ENCODE data around the gene PCDHA1. TPM values are rescaled to one million over a fixed set of nuclear protein-coding genes. Genes with fewer than 3 reads are reported as not detected.

Gene PCDHA1
- total RNA-seq, 1 donor: not detected

GRCh38 chr5:140988608-140989007 lies 202.7 kb downstream of the PCDHA1 start:
- DNase-seq (ENCODE audit: low read depth): no peak
- H3K4me3 ChIP-seq (ENCODE audit: low read depth, low read length): no peak overlapping the region
- no peak for TF ChIP-seq CTCF (IDR thresholded peaks at IDR 0.05; ENCODE audit: insufficient read depth, low read depth, low read length)

GRCh38 chr5:140989254-140990020 lies 203.5 kb downstream of the PCDHA1 start:
- no peak for TF ChIP-seq CTCF (IDR thresholded peaks at IDR 0.05; ENCODE audit: insufficient read depth, low read depth, low read length)
- no peak overlapping the region for H3K4me3 ChIP-seq (ENCODE audit: low read depth, low read length)
- DNase-seq (ENCODE audit: low read depth): no peak

GRCh38 chr5:140992828-140993227 lies 206.9 kb downstream of the PCDHA1 start:
- H3K4me3 ChIP-seq (ENCODE audit: low read depth, low read length): no peak overlapping the region
- no peak for DNase-seq (ENCODE audit: low read depth)
- no peak for TF ChIP-seq CTCF (IDR thresholded peaks at IDR 0.05; ENCODE audit: insufficient read depth, low read depth, low read length)

GRCh38 chr5:140996060-140996459 lies 210.1 kb downstream of the PCDHA1 start:
- DNase-seq (ENCODE audit: low read depth): no peak
- H3K4me3 ChIP-seq (ENCODE audit: low read depth, low read length): no peak overlapping the region
- TF ChIP-seq CTCF (IDR thresholded peaks at IDR 0.05; ENCODE audit: insufficient read depth, low read depth, low read length): no peak

DNA sequence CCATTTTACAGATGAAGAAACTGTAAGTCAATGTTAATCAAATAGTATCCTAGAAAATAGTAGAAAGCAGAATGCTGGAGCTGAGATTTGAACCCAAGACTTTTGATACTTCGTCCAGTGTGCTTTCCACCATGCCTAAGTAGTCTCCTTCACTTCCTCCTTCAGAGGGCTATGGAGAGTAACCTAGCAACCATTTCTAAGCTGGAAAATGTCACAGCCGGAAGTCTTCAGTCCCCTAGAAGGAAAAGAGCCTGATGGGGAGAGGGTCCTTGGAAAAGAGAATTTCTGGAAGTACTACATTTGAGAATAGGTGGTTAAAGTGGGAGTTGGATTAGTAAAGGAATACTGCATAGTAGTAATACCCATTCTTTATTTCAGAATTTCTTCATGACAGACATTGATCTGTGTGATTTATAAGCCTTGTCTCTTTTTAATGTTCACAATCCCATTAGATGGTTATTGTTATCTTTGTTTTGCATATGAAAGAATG lies 213.0 kb downstream of the PCDHA1 start:
- DNase-seq (ENCODE audit: low read depth): no peak
- TF ChIP-seq CTCF (IDR thresholded peaks at IDR 0.05; ENCODE audit: insufficient read depth, low read depth, low read length): no peak
- no peak overlapping the region for H3K4me3 ChIP-seq (ENCODE audit: low read depth, low read length)

GRCh38 chr5:141001446-141001843 lies 215.5 kb downstream of the PCDHA1 start:
- no peak for DNase-seq (ENCODE audit: low read depth)
- H3K4me3 ChIP-seq (ENCODE audit: low read depth, low read length): no peak overlapping the region
- TF ChIP-seq CTCF (IDR thresholded peaks at IDR 0.05; ENCODE audit: insufficient read depth, low read depth, low read length): no peak

All from fibroblast of villous mesenchyme (primary cell).